GM20000 (cell line): ENCODE results near the gene NPHP4.

ENCODE experiments used
- DNase-seq: peaks from one replicate; pipeline ENCODE4 v3.0.0; 2012; ENCODE audit warnings: low spot score
- CTCF ChIP-seq: IDR thresholded peaks from 2 replicates; pipeline ENCODE4 v1.5.1; 2012; ENCODE audit warnings: mild to moderate bottlenecking, control low read depth; ENCODE audit errors: extremely low read depth, missing control alignments

NPHP4 gene

GRCh38 chr1:5989731-5990271 is 2.4 kb downstream of the NPHP4 start:
- no peak for TF ChIP-seq CTCF
- DNase-seq, result no peak

- no peak for DNase-seq
- no peak for TF ChIP-seq CTCF
These were observed 3.0 kb downstream of the NPHP4 start for GRCh38 chr1:5989286-5989605.

GRCh38 chr1:5988596-5989285 is 3.5 kb downstream of the NPHP4 start:
- TF ChIP-seq CTCF, result no peak
- no peak for DNase-seq

- TF ChIP-seq CTCF, result no peak
- DNase-seq, result no peak
These were observed 6.2 kb downstream of the NPHP4 start for GRCh38 chr1:5986018-5986417.

GRCh38 chr1:5985250-5985649 is 7.0 kb downstream of the NPHP4 start:
- no peak for TF ChIP-seq CTCF
- no peak for DNase-seq

- no peak for TF ChIP-seq CTCF
- no peak for DNase-seq
These were observed 8.7 kb downstream of the NPHP4 start for GRCh38 chr1:5983361-5984103.

GRCh38 chr1:5982868-5983267 is 9.4 kb downstream of the NPHP4 start:
- TF ChIP-seq CTCF, result no peak
- DNase-seq, result no peak
